Stimulated activated CD8-positive, alpha-beta memory T cell treated with anti-CD3 and anti-CD28 coated beads, Interleukin-15, amount 100 ng/mL, for 48 hours (primary cell): Measurements from ENCODE around the gene KLK14.

Experiments used
- DNase-seq, 2 donors: peaks; one replicate each; pipeline ENCODE4 v3.0.0-alpha.2; 2020; ENCODE audit warnings: low read depth in 2 of 2

The KLK14 gene

DNA sequence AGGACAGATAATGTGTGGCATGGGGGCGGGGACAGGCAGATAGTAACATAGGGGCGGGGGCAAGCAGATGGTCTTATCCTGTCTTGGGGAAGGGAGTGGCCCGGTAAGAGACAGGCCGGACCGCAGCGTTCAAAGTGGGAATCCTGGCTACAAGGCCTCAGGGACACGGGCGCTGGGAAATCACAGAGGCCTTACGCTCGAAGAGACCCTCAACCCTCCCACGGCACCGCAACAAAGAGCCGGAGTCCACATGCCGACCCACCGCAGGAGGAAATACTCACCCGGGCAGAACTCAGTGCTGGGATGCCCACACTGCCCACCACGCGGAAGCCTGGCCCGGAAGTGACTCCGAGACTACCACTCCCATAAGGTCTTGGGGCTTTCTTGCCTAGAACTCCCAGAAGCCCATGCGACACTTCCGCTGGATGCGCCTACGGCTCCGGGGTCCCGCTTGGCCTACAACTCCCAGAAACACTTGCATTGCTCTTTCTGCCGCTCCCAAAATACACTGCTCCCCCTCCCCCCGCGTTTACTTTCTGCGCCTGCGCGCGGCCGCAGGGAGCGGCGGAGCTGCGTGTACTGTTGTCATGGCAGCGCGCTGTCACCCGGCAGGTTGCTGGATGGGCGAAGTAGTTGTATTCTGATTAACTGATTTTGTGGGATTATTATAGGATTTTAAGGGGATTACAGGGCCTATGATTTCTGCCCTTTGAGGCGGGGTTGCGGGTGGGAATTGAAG is 25.5 kb upstream of the KLK14 start, which contains the start of gene CTU1:
TSS of gene CTU1 (minus strand) at position 344 of the 739 bp plus-strand sequence. CDS start 3,840 bp downstream, outside the sequence.
- DNase-seq = peak; percentile 97 to 98

DNA sequence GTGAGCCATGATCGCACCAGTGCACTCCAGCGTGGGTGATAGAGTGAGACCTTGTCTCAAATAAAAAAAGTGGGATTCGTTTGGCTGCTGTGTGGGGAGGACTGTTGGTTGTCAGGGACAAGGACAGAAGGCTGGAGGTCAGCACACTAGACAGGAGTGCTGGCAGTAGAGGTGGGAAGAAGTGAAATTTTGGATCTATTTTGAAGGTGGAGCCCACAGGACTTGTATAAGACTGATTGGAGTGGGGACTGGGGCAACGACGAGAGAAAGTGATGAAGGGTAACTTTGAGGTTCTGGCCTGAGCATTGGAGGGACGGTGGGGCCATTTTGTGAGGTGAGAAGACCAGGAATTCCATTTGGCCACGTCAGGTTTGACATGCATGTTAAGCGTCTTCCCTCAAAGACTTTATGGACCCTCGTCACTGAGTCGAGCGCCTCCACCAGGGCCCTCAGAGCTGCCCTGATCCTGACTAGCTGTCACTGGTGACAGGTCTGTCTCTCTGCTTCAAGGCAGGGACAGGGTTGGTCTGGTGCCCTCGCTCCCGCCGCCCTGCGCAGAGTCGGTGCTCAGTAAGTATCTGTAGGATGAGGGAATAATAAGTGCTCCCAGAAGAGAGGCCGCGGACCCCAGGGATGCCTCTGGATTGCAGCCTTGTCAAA is 24.8 kb upstream of the KLK14 start:
- no peak for DNase-seq

DNA sequence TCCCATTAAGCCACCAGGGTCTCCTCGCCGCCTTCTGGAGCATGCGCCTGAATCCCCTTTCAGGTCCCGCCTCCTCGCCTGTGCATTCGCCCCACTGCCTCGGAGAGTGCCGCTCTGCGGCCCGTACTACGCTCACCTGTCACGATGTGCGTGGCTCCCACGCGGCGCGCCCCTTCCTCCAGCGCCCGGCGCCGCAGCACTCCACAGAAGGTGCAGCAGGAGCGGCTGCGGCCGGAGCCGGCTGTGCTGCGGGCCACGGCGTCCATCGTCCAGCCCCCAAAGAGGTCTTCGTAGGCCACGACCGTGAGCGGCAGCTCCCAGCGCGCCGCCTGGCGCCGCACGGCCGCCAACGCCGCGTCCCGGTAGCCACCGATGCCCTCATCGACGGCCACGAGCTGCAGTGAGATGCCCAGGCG is 21.2 kb upstream of the KLK14 start:
- DNase-seq = no peak

DNA sequence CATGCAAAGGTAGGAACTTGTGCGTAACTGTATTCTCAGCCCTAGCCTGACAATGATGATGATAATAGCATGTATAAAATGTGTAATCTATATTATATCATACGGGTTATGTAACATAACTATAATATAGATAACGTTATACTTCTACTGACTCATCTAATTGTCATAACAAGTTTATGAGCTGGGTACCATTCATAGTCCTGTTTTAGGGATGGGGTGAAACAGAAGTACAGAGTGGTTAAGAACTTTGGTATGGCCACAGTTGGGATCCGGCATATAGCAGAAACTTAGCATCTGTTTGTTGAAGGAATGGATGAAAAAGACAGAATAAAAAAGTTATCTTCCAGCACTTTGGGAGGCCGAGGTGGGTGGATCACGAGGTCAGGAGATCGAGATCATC is 20.3 kb upstream of the KLK14 start:
- no peak for DNase-seq

- no peak for DNase-seq
Observed at GRCh38 chr19:51101171-51101865, 18.6 kb upstream of the KLK14 start.

- DNase-seq = no peak
Observed at GRCh38 chr19:51100601-51101000, 17.9 kb upstream of the KLK14 start.

- no peak for DNase-seq
Observed at GRCh38 chr19:51099047-51099382, 16.3 kb upstream of the KLK14 start.

- no peak for DNase-seq
Observed at GRCh38 chr19:51098365-51099046, 15.8 kb upstream of the KLK14 start.

GRCh38 chr19:51097796-51098195 is 15.1 kb upstream of the KLK14 start:
- DNase-seq = no peak

DNA sequence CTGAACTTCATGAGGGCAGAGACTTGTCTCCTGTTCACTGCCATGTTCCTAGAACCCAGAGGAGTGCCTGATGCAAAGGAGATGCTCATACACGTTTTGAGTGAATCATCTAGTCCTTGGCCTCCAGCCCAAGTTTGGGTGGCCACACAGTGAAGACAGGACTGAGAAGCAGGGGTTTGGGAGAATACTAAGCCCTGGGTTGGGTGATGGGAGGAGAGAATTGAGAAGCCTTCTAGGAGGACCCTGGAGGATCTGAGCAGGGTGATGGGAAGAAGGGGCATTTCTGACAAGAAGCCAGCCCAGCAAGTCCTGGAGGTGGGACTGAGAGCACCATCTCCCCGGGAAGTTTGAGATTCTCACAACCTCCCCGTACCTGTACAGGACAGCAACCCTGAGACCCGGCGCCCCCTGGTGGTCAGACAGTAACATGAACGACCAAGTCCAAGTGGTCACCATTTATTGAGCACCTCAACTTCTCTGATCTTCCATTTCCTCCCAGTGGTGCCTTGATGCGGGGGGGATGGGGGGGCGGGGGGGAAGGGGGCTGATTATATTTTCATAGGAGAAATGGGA is 14.6 kb upstream of the KLK14 start:
- DNase-seq = peak; percentile 38 to 49

GRCh38 chr19:51096473-51097165 is 13.9 kb upstream of the KLK14 start:
- DNase-seq = no peak

- DNase-seq = no peak
Observed at GRCh38 chr19:51094696-51095279, 12.1 kb upstream of the KLK14 start.

- no peak for DNase-seq
Observed at GRCh38 chr19:51093510-51094345, 11.0 kb upstream of the KLK14 start.

DNA sequence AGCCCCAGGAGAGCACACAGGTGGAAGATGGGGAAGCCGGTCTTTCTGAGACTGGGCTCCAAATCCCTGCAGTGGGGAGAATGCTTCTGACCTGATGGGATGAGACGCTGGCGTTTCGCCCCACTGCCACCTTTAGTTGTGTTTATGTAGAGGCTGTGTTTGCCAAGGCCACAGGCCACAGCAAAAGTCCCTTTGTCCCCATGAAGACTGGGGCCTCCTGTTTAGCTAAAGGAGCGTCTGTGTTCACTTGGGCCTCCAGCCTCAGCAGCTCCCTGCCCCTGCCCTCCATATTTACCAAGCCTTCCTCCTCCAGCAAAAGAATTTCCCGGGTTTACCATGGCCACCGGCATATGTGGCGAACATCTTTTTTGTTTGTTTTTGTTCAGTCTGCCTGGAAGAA is 10.4 kb upstream of the KLK14 start:
- no peak for DNase-seq

DNA sequence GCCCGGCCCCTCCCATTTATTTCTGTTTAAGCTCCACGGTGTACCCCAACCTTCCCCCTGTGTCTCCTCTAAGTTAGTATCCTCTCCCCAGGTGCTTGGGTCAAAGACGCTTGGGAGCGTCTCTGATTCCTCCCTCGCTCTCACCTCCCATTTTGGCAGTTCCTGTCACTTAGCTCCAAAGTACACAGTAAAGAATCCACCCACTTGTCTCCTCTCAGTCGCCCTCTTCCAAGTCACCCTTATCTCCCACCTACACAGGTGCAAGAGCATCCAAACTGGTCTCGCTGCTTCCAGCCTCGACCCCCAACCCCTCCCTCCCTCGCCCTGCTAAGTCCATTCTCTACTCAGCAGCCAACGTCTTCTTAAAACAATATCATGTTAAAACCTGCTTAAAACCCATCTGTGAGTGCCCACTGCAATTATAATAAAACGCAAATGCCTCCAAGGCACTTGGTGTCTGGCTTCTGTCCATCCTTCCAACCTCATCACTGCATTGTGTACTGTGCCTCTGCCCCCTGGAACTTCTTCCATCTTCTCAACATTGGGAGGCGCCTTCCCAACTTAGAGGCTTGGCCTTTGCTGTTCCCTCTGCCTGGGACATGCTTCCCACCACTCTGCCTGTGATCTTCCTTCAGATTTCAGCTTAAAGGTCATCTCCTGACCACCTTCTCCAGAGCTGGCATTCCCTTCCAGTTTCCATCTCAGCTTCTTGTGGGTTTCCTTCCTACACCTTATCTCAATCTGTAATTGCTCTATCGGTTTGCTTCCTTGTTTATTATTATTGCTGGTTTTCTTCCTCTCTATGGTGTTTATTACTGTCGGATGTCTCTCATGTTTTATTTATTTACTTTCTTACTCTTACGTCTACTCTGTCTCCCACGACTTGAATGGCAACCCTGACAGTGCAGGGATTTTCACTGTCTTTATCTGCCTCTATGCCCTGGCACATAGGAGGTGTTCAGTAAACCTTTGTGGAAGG is 9.5 kb upstream of the KLK14 start:
- DNase-seq = no peak

GRCh38 chr19:51091126-51091525 is 8.4 kb upstream of the KLK14 start:
- no peak for DNase-seq

DNA sequence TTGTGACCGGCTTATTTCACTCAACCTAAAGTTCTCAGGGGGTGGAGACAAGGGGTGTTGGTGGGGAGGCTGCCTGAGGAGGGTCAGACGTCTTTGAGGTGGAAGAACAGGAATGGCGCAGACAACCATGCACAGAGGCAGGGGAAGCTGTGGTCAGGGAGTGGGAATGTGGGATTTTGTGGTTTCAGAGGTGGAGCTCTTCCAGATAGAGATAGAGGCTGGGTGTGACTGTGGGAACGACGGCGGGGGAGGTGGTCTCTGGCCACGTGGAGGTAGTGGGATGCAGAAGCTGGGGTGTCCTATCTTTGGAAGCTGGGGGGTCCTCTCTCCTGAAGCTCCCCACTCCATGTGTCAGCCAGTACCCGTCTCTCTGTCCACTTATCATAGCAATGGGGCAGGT is 7.8 kb upstream of the KLK14 start:
- DNase-seq = no peak

DNA sequence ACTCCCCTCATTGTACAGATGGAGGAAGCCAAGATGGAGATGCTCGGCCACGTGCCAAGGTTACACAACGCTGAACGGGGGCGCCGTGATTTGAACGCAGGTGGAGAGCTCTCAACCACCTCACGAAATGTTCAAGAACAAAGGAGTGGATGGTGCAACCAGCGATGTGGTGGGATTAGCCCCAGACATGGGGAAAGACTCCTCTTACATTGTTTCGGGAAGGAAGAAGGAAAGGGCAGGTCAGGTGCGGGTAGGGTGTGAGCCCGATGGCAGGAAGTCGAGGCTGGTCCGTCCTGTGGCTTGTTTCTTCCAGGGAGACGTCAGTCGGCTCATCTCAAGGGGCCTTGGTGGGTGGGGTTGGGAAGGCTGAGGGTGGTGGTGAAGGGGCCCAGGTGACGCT is 7.1 kb upstream of the KLK14 start:
- DNase-seq = no peak
